Measurements from ENCODE around the gene COL5A1. TPM values are rescaled to one million over a fixed set of nuclear protein-coding genes. Genes with fewer than 3 reads are reported as not detected.
A peak's percentile ranks its signal among the peaks of the same experiment; 100 is the strongest.

Gene COL5A1
- polyA plus RNA-seq (ENCODE audit: insufficient read depth in 1 of 5, insufficient read length in 5 of 5, low replicate concordance in 1 of 5), result 100 to 1,000 TPM; 130 to 279 (median 160) TPM
- long read RNA-seq, donor 1, partial matches to known transcripts, result 99 of 99 reads
- long read RNA-seq, donor 1, other reads (novel, unspliced or antisense), result 0 of 99 reads
- long read RNA-seq, donor 2, full-length matches to known transcripts, result 3 of 55 reads
- long read RNA-seq, donor 2, partial matches to known transcripts, result 52 of 55 reads
- long read RNA-seq, donor 2, other reads (novel, unspliced or antisense), result 0 of 55 reads
- long read RNA-seq, donor 3, full-length matches to known transcripts, result 2 of 59 reads
- long read RNA-seq, donor 3, partial matches to known transcripts, result 57 of 59 reads
- long read RNA-seq, donor 3, other reads (novel, unspliced or antisense), result 0 of 59 reads
- long read RNA-seq, donor 4, full-length matches to known transcripts, result 1 of 38 reads
- long read RNA-seq, donor 4, partial matches to known transcripts, result 37 of 38 reads
- long read RNA-seq, donor 4, other reads (novel, unspliced or antisense), result 0 of 38 reads
- long read RNA-seq, donor 5, partial matches to known transcripts, result 43 of 44 reads
- long read RNA-seq, donor 5, other reads (novel, unspliced or antisense), result 0 of 44 reads
- long read RNA-seq, donor 6, full-length matches to known transcripts, result 3 of 319 reads
- long read RNA-seq, donor 6, partial matches to known transcripts, result 316 of 319 reads
- long read RNA-seq, donor 6, other reads (novel, unspliced or antisense), result 0 of 319 reads
- long read RNA-seq, donor 7, full-length matches to known transcripts, result 2 of 190 reads
- long read RNA-seq, donor 7, partial matches to known transcripts, result 188 of 190 reads
- long read RNA-seq, donor 7, other reads (novel, unspliced or antisense), result 0 of 190 reads
- long read RNA-seq, donor 8, partial matches to known transcripts, result 12 of 12 reads
- long read RNA-seq, donor 8, other reads (novel, unspliced or antisense), result 0 of 12 reads

GRCh38 chr9:134641173-134641989 is at the start of gene COL5A1:
COL5A1 (plus strand) TSS chr9:134641803; CDS start chr9:134642188, 385 bp downstream.
- DNase-seq, result peak; percentile 92 to 95

GRCh38 chr9:134592018-134592818 is 49.4 kb upstream of the COL5A1 start:
- no peak for DNase-seq

DNA sequence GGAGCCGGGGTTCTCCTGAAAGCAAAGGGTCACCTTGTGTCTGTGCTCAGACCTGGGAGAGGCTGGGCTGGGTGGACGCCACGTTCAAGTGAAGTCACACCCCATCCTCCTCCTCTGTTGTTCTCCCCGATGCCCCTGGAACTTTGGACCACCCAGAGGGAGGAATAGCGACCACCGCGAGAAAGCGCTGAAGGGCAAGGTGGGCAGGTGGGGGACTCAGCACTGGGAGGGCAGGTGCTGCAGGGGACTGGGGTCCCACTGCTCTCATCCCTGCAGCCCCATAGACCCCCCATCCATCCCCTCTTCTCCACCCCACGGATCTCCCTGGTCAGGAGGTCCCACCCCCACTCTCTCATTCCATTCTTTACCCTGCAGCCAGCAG is 48.8 kb upstream of the COL5A1 start:
- no peak for DNase-seq

DNA sequence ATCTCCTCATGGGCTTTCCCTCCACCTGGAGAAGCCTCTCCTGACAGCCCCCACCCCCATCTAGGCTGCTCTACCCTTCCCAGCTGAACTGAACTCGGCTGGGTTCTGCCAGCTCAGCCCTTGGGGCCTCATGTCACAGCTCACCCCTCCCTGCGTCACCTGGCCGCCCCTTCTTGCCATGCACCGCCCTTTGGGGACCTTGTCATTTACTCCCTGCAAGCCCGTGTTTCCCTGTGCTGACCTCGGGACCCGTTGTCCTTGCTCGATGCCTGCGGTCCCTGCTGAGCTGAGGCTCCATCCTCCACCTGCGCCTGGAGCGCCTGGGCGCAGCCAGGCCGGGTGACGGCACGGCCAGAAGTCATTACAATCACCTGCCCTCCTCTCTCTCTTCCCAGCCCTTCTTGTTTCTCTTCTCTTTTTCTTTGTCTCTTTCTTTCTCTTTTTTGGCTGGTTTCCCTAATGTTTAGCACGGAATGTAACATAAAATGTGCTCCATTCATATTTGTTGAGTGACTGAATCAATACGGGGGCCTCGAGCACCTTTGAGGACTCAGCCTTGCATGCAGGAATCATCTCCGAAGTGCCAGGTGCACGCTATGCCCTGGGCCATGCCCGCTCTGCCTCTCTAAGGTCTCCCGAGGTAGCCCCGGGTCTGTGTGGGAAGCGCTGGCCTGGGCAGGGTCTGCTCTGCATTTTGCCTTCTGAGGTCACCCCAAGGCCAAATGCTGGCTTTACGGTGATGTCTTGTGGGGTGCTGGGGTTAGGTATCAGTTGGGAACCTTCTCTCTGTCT is 48.1 kb upstream of the COL5A1 start:
- DNase-seq, result no peak

DNA sequence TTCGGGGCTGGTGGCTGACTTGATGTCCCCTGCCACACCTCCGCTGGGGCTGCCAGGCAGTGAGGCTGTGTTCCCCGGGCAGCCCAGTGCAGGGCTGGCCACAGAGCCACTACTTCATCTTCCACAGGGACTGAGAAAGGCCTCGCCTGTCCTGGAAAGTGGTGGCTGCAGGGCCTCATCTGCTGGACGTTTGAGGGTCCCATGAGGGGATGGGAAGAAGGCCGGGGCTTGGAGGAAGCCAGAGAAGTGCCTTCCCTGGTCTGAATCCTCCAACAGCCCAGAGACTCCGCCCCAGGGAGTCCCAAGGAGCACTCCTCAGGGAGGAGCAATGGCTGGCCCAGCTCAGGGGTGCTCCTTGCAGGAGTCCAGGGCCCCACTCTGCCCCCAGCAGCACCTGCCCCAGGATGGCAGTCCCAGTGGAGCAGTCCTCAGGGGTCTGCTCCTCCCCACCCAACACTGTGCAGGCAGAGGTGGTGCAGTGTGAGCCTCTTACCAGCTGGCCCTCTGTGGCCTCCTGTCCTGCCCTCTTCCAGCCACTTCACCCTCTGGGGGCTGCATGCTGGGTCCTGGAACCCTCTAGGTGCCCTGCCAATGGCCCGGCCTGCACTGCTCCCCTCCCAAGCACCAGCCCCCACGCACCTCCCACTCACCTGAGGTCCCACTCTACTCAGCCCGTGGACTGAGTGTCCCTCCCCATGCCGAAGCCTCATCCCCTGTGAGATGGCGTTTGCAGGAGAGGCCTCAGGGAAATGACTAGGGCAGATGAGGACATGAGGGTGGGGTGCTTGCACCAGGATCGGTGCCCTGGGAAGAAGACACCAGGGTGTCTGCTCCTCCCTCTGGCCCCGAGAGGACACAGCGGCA is 47.3 kb upstream of the COL5A1 start:
- DNase-seq, result no peak

DNA sequence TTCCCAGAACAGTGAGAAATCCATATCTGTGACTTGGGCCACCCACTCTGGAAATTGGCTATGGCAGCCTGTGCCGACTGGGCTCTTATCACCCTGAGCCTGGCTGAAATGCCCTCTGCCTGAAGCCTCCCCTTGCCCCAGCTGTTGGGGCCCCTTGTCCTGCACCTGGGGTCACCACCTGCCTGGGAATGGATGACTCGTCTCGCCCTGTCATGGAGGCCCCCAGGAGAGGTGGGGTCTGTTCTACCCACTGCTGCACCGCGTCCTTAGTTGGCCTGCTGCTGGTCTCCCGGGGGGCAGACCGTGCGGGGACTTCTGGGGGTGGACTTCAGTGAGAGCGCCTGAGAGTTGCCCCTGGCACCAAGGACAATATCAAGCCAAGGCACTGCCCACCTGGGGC is 46.6 kb upstream of the COL5A1 start:
- no peak for DNase-seq

DNA sequence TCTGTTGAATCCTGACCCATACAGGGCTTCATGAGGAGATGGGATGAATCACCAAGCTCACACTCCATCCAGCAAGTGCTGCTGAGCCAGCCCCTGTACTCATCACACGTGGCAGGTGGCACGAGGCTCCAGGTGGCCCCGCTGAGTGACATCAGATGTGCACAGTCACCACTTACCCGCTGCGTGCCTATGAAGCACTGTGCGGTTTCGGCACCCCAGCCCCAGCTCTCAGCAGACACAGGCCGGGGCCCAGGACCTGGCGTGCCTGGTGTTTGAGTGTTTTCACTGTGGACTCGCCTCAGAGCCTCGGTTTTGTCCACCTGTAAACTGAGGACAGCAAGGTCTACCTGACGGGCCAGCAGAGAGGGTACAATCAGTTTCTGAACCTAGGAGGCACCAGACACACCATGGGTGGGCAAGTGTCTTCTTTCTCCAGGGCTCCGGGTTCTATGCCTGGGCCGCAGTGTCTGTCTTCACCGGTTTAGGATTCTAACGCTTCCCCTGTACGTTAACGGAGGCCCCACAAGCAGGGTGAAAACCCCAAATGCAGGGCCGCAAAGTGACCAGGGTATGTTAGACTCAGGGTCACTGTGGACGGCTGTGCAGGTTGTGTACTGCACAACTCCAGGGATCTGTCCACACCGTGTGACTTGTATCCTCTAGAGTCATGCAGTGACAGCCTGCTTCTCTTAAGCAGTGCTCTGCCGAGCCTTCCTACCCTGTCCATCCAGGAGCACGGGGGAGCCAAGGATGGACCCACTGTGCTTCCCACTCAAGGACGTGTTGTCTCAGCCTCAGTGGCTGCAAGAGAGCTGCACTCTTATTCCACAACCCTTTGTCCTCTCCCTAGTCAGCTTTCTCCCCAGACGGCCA is 44.3 kb upstream of the COL5A1 start:
- DNase-seq, result no peak

DNA sequence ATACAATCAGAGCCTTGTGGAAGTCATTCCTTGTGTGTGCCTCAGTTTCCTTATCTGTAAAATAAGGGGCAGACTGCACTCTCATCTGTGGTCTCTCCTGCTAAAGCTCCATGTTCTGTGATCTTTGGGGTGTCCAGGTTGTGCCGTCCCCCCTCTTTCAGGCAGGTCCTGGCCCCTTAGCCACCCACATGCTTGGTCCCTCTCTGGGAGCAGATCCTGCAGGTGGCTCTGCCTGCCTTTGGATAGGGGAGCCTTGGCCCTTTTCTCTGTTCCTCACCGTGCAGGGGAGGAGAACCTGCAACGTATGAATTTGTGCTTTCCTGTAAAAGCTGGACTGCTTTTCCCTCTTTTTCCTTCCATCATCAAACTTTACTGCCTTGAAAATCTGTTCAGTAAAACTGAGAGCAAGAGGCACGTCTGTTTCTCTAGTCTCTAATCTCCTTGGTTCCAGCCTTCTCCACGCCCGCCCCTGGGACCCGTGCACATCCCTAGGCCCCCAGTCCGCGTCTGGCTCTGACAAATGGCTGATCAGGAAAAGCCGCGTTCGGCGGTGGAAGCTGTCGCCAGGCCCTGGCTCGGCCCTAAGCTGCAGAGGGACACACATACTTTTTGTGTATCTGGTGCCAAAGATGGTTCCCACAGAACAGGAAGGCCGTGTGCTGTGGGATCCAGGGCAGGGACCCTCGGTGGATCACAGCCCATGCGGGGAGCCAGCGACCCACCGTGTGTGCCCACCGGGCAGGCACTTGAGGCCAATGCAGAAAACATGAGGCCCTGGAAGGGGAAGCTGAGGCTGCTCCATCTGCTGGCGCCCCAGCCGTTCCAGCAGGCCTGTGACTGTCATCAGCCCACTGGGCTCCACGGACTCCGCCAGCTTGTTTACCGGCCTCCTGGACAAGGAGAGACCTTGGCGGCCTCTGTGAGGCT is 43.4 kb upstream of the COL5A1 start:
- peak in 1 of 2 donors; percentile 40 for DNase-seq

- no peak for DNase-seq
Observed at GRCh38 chr9:134598884-134599245, 42.7 kb upstream of the COL5A1 start.

DNA sequence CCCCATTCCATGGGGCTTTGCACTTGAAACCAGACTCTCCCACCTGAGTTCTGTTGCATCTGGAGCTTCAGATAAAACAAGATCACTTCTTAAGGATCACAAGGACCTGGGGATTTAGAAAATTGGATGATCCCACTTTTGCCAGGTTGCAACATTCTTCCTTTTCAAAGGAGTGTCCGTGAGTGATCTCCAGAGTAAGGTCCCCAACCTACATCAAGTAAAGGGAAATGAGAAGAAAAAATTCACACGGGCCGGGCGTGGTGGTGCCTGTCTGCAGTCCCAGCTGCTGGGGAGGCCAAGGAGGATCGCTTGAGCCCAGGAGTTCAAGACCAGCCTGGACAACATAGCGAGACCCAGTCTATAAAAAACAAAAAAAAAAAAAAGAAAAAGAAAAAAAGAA is 41.2 kb upstream of the COL5A1 start:
- no peak for DNase-seq

DNA sequence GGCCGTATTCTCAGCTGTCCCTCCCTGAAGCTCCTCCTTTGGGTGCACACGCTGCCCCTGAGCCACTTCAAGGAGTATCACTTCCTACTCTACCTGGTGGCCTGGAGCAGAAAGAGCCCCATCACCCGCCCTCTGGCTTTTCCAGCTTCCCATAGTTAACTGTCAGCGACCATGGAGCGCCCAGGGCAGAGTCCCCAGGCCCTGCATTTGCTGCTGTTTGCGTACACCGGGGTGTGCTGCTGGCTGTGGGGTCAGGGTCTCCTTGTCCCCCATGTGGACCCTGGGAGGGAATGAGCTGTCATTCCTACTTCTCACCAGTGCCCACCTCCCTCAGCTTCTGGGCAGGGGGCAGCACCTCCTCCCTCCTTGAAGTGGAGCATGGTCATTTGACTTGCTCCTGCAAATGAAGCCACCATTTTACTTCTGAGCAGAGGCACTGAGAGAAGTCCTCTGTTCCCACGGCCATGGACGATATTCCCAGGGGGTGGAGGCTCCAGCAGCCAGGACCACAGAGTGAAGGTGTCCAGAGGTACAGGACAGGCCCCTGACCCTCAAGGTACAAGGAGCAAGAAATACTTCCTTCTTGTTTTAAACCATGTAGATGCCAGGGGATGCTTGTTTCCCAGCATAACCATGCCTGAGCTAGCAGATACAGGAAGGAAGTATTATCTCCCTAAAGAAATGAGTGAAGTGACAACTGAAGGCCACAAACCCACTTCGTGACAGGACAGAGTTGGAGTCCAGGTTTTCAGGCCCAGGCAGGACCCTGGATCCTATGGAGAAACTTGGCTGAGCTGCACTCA is 40.6 kb upstream of the COL5A1 start:
- no peak for DNase-seq

DNA sequence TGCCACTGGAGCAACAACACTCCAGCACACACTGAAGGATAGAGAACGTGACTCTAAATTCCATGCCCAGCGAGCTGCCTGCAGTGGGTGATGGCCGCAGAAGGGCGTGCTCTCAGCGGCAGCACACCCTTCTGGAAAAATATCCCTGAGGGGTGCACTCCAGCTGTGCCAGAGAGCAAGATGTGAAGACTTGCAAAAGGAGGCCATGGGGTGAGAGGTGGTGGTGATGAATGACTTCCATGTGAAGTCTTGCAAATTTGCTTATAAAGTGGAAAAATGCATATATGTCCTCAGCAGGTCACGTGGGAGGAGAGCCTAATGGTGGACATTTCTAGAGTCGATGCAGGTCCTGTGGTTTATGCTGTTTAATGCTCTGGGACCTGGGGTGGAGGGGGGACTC is 39.8 kb upstream of the COL5A1 start:
- DNase-seq, result no peak

- no peak for DNase-seq
Observed at GRCh38 chr9:134602547-134603362, 38.8 kb upstream of the COL5A1 start.

- DNase-seq, result no peak
Observed at GRCh38 chr9:134604834-134605233, 36.8 kb upstream of the COL5A1 start.

GRCh38 chr9:134605351-134605965 is 36.1 kb upstream of the COL5A1 start:
- no peak for DNase-seq

Data from right lung (tissue), 10 donors.